Measurements from ENCODE around the gene FRA10AC1. TPM values are rescaled to one million over a fixed set of nuclear protein-coding genes. Genes with fewer than 3 reads are reported as not detected.

The FRA10AC1 gene
- total and polyA plus RNA-seq, 8 donors = 1.2 to 42.0 (median 7.7) TPM

DNA sequence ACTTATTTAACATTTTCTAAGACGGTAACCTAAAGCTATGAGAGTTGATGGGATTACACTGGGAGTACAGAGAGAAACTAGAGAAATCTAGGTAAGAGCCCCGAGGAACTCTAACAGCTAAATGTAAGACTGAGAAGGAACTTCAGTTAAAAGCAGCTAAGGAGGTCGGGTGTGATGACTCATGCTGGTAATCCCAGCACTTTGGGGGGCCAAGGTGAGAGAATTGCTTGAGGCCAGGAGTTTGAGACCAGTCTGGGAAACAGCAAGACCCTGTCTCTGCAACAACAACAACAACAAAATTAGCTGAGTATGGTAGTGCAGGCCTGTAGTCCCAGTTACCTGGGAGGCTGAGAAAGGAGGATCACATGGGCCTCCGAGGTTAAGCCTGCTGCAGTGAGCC is 24.0 kb downstream of the FRA10AC1 start:
- no peaks in the 10 kb centered on the region for H3K9me3 ChIP-seq
- H3K36me3 ChIP-seq = peaks cover 0 to 95% (median 80%) of the 10 kb centered on the region in 4 donors
- H3K27ac ChIP-seq = no peak overlapping the region
- no peaks in the 10 kb centered on the region for H3K4me1 ChIP-seq
- H3K4me3 ChIP-seq = no peak overlapping the region
- WGBS, 5 donors = 87 to 96% (median 88%) methylated on average over 4 of the region's 4 CpGs
- DNase-seq = no peak
- TF ChIP-seq POLR2A (IDR thresholded peaks at IDR 0.05) = no peak
- TF ChIP-seq POLR2AphosphoS5 (IDR thresholded peaks at IDR 0.05) = no peak
- TF ChIP-seq EP300 (IDR thresholded peaks at IDR 0.05) = no peak
- TF ChIP-seq, protein P1, sequence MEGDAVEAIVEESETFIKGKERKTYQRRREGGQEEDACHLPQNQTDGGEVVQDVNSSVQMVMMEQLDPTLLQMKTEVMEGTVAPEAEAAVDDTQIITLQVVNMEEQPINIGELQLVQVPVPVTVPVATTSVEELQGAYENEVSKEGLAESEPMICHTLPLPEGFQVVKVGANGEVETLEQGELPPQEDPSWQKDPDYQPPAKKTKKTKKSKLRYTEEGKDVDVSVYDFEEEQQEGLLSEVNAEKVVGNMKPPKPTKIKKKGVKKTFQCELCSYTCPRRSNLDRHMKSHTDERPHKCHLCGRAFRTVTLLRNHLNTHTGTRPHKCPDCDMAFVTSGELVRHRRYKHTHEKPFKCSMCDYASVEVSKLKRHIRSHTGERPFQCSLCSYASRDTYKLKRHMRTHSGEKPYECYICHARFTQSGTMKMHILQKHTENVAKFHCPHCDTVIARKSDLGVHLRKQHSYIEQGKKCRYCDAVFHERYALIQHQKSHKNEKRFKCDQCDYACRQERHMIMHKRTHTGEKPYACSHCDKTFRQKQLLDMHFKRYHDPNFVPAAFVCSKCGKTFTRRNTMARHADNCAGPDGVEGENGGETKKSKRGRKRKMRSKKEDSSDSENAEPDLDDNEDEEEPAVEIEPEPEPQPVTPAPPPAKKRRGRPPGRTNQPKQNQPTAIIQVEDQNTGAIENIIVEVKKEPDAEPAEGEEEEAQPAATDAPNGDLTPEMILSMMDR (IDR thresholded peaks at IDR 0.05) = no peak
- no peaks in the 10 kb centered on the region for H3K27me3 ChIP-seq
- intact Hi-C loops (cut with DNase I; ENCODE audit: low total_unique reads) = loop anchor here (5.0 kb wide), 1 partner anchor 121 kb away; no protein-coding TSS in a partner anchor

DNA sequence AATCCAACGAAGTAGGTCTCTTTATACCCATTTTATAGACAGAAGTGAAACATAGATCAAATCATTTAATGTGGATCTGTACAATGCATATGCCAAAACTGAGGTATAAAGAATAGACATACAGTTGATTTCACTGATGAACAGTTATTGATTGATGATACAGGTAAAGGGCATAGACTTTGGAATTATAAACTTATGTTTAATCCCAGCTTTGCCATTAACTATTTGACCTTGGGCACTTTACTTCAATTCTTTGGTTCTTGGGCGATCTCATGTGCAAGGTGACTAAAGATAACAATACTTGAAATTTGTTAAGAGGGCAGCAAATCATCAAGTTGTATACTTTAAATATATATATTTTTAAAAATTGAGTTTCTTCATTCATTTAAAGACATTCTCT is 28.6 kb downstream of the FRA10AC1 start:
- DNase-seq = no peak
- TF ChIP-seq POLR2AphosphoS5 (IDR thresholded peaks at IDR 0.05) (no peak), EP300 (IDR thresholded peaks at IDR 0.05) (no peak), POLR2A (IDR thresholded peaks at IDR 0.05) (no peak)
- TF ChIP-seq, protein P1 (IDR thresholded peaks at IDR 0.05) = no peak
- H3K27me3 ChIP-seq = no peaks in the 10 kb centered on the region
- no peak overlapping the region for H3K4me3 ChIP-seq
- peaks cover 0 to 7% (median 2%) of the 10 kb centered on the region in 4 donors for H3K4me1 ChIP-seq
- WGBS, 5 donors = 76 to 88% (median 82%) methylated on average over 2 of the region's 2 CpGs
- intact Hi-C loops (cut with DNase I; ENCODE audit: low total_unique reads) = no loop called here
- H3K27ac ChIP-seq = no peak overlapping the region
- no peaks in the 10 kb centered on the region for H3K9me3 ChIP-seq
- H3K36me3 ChIP-seq = peaks cover 8 to 83% (median 81%) of the 10 kb centered on the region in 4 donors

DNA sequence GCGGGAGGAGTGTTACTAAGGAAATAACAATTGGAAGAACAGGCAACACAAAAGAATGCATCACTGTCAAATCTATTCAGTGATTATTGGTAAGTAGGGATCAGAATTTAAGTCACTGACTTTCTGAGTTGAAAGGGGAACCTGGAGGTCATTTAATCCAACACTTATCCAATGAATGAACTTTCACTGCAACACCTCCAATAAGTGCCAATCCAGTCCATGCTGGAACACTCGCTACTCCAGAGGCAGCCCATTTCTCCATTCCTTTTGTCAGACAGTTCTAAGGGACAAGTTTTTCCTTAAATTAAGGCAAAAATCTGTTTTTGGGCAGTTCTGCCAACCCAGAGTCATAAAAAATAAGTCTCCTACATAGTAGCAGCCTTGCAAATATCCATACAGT is 29.5 kb downstream of the FRA10AC1 start:
- Histone ChIP-seq H3K9me3 (no peaks in the 10 kb centered on the region), H3K27ac (no peak overlapping the region), H3K4me1 (peaks cover 0 to 7% (median 2%) of the 10 kb centered on the region in 4 donors), H3K27me3 (no peaks in the 10 kb centered on the region), H3K4me3 (no peak overlapping the region), H3K36me3 (peaks cover 17 to 83% (median 81%) of the 10 kb centered on the region in 4 donors)
- TF ChIP-seq, protein P1 (IDR thresholded peaks at IDR 0.05) = no peak
- no peak for TF ChIP-seq POLR2A (IDR thresholded peaks at IDR 0.05)
- TF ChIP-seq EP300 (IDR thresholded peaks at IDR 0.05) = no peak
- TF ChIP-seq POLR2AphosphoS5 (IDR thresholded peaks at IDR 0.05) = no peak
- no peak for DNase-seq
- WGBS, 5 donors = 74 to 89% (median 84%) methylated on average over 2 of the region's 2 CpGs
- intact Hi-C loops (cut with DNase I; ENCODE audit: low total_unique reads) = no loop called here

DNA sequence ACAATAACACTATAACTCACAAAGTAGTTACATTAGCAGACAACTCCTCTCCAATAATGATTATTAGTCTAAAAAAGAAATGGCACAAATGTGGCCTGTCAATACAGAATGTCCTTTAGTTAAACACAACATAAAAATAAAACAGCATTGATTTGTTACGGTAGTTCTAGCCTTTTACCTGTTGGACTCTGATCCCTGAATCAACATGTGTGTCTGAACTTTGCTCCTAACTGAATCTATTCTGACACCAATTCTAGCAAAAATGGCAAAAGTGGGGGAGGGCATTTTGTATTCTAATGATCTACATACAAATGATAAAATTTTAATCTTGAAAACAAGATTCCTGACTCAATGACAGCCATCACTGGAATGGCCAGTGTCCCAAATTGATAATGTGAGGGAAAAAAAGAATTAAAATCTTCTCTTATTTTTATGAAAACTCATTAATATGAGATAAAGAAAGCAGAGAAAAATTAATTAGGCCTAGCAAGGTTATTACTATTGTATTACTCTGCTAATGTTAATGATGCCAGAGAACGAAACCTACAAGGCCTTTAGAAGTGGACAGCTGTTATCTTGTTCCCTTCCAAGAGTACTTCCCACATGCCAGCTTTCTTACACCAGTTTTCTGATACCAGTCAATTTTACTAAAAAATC is 30.2 kb downstream of the FRA10AC1 start:
- peak in 1 of 2 donors; percentile 8 for DNase-seq
- intact Hi-C loops (cut with DNase I; ENCODE audit: low total_unique reads) = no loop called here
- TF ChIP-seq POLR2A (IDR thresholded peaks at IDR 0.05) (no peak), POLR2AphosphoS5 (IDR thresholded peaks at IDR 0.05) (no peak), EP300 (IDR thresholded peaks at IDR 0.05) (no peak)
- TF ChIP-seq, protein P1 (IDR thresholded peaks at IDR 0.05) = no peak
- no peaks in the 10 kb centered on the region for H3K9me3 ChIP-seq
- no peak overlapping the region for H3K27ac ChIP-seq
- peaks cover 17 to 83% (median 81%) of the 10 kb centered on the region in 4 donors for H3K36me3 ChIP-seq
- peaks cover 0 to 7% (median 2%) of the 10 kb centered on the region in 4 donors for H3K4me1 ChIP-seq
- H3K27me3 ChIP-seq = no peaks in the 10 kb centered on the region
- 42 to 79% (median 69%) methylated on average over 2 of the region's 2 CpGs for WGBS, 5 donors
- H3K4me3 ChIP-seq = no peak overlapping the region

Data from stomach (tissue), 9 donors.